ENCODE measurements around the gene GRB7. TPM values are rescaled to one million over a fixed set of nuclear protein-coding genes. Genes with fewer than 3 reads are reported as not detected.

GRB7 gene
- total RNA-seq, 1 experiment from 2014 or later: 98.6 TPM

DNA sequence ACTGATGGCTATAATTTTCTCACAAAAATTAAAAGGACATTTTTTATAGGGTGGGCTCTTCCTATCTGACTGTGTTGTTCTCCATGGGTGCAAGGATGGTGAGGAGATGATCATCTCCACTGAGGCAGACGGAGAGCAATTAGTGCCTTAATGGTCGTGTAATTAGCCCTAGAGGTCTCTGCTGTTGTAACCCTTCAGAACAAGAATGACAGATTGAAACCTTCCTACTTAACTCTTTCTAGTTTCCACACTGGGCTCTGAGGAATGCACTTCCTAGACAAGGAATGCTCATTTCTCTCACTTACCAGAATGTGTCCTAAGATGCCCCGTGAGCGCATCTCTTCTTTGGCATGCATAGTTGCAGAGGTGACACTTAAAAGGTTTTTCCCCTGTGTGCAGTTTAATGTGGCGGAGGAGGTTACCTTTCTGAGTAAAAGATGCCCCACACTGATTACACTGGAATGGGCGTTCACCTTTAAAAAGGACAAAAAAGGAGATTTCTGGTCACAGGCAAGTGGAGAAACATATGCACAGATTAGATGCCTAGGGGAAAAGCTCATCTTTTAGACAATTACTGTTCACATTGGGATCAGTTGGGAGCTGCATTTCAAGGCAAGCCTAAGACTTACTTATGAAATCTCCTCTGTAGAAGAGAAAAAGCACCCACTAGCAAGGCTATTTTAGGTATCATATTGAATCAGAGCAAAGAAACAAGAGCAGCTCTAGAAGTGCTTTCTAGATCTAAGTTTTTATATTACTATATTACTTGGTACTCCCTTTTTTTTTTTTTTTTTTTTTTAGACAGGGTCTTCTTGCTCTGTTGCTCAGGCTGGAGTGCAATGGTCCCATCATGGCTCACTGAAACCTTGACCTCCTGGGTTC lies 53.6 kb downstream of the GRB7 start:
- no peak for DNase-seq
- Histone ChIP-seq H3K9me3 (no peaks in the 10 kb centered on the region), H3K4me1 (no peaks in the 10 kb centered on the region), H3K4me3 (ENCODE audit: low read depth, low read length) (no peak overlapping the region), H3K27me3 (replicated peaks; ENCODE audit: control insufficient read depth, insufficient read depth, low read length) (no peaks in the 10 kb centered on the region), H3K36me3 (ENCODE audit: control insufficient read depth, insufficient read depth, low read length) (no peaks in the 10 kb centered on the region)
- H3K27ac Mint-ChIP-seq (ENCODE audit: unreplicated experiment): no peak overlapping the region
- intact Hi-C loops (cut with micrococcal nuclease; ENCODE audit: unreplicated experiment): no loop called here
- no peaks in the 10 kb centered on the region for H3K4me1 Mint-ChIP-seq (ENCODE audit: low read depth, unreplicated experiment)
- no peak overlapping the region for H3K4me3 Mint-ChIP-seq (ENCODE audit: unreplicated experiment)
- BruUV-seq (replicated peaks): no TSS peak
- H3K27me3 Mint-ChIP-seq (ENCODE audit: insufficient read depth, unreplicated experiment): no peaks in the 10 kb centered on the region
- POLR2A ChIA-PET: no interaction called here
- H3K36me3 Mint-ChIP-seq (ENCODE audit: insufficient read depth, unreplicated experiment): no peaks in the 10 kb centered on the region
- TF ChIP-seq, protein P1, sequence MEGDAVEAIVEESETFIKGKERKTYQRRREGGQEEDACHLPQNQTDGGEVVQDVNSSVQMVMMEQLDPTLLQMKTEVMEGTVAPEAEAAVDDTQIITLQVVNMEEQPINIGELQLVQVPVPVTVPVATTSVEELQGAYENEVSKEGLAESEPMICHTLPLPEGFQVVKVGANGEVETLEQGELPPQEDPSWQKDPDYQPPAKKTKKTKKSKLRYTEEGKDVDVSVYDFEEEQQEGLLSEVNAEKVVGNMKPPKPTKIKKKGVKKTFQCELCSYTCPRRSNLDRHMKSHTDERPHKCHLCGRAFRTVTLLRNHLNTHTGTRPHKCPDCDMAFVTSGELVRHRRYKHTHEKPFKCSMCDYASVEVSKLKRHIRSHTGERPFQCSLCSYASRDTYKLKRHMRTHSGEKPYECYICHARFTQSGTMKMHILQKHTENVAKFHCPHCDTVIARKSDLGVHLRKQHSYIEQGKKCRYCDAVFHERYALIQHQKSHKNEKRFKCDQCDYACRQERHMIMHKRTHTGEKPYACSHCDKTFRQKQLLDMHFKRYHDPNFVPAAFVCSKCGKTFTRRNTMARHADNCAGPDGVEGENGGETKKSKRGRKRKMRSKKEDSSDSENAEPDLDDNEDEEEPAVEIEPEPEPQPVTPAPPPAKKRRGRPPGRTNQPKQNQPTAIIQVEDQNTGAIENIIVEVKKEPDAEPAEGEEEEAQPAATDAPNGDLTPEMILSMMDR (IDR thresholded peaks at IDR 0.05; ENCODE audit: insufficient read depth in 1 of 2, low read depth in 1 of 2, low read length in 1 of 2, severe bottlenecking in 1 of 2, unreplicated experiment in 1 of 2): no peak
- H3K9me3 Mint-ChIP-seq (ENCODE audit: unreplicated experiment): no peaks in the 10 kb centered on the region
- CTCF ChIA-PET: no interaction called here

GRCh38 chr17:39792526-39793221 lies 54.9 kb downstream of the GRB7 start:
- POLR2A ChIA-PET: no interaction called here
- Mint-ChIP-seq H3K4me1 (ENCODE audit: low read depth, unreplicated experiment) (no peaks in the 10 kb centered on the region), H3K4me3 (ENCODE audit: unreplicated experiment) (no peak overlapping the region), H3K36me3 (ENCODE audit: insufficient read depth, unreplicated experiment) (no peaks in the 10 kb centered on the region), H3K27me3 (ENCODE audit: insufficient read depth, unreplicated experiment) (no peaks in the 10 kb centered on the region), H3K27ac (ENCODE audit: unreplicated experiment) (no peak overlapping the region), H3K9me3 (ENCODE audit: unreplicated experiment) (peaks cover 6% of the 10 kb centered on the region)
- no peaks in the 10 kb centered on the region for H3K9me3 ChIP-seq
- no peak overlapping the region for H3K4me3 ChIP-seq (ENCODE audit: low read depth, low read length)
- DNase-seq: no peak
- no TSS peak for BruUV-seq (replicated peaks)
- H3K36me3 ChIP-seq (ENCODE audit: control insufficient read depth, insufficient read depth, low read length): no peaks in the 10 kb centered on the region
- CTCF ChIA-PET: no interaction called here
- TF ChIP-seq, protein P1 (IDR thresholded peaks at IDR 0.05; ENCODE audit: insufficient read depth in 1 of 2, low read depth in 1 of 2, low read length in 1 of 2, severe bottlenecking in 1 of 2, unreplicated experiment in 1 of 2): no peak
- no peaks in the 10 kb centered on the region for H3K4me1 ChIP-seq
- no peaks in the 10 kb centered on the region for H3K27me3 ChIP-seq (replicated peaks; ENCODE audit: control insufficient read depth, insufficient read depth, low read length)
- intact Hi-C loops (cut with micrococcal nuclease; ENCODE audit: unreplicated experiment): no loop called here

DNA sequence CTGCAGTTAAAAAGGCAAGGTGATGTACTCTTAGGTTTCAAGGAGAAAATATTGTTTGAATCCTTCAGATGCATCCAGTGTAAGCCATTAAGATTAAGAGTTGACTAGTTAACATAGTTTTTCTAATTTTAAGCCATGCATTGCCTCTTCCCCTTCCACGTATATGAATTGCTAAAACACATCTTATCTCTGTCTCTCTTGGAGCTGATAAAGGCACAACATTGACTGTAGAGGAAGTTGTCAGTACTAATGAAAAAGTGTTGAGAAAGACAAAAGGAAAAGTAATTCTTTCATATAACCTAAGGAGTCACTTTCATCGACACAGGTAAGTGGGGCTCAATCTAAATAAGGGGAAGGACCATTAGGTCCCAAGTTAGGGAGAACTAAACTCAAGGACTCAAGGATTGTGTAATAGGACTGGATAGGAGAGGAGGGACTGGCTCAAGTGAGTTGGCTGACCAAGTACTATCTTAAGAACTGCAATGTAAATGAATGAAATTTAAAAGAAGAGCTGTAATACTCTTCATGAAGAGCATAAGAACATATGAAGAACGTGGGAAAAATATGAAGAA lies 55.6 kb downstream of the GRB7 start:
- H3K9me3 Mint-ChIP-seq (ENCODE audit: unreplicated experiment): peaks cover 6% of the 10 kb centered on the region
- no peaks in the 10 kb centered on the region for H3K27me3 Mint-ChIP-seq (ENCODE audit: insufficient read depth, unreplicated experiment)
- no peaks in the 10 kb centered on the region for H3K9me3 ChIP-seq
- intact Hi-C loops (cut with micrococcal nuclease; ENCODE audit: unreplicated experiment): no loop called here
- CTCF ChIA-PET: no interaction called here
- POLR2A ChIA-PET: no interaction called here
- no peaks in the 10 kb centered on the region for H3K36me3 ChIP-seq (ENCODE audit: control insufficient read depth, insufficient read depth, low read length)
- no peaks in the 10 kb centered on the region for H3K27me3 ChIP-seq (replicated peaks; ENCODE audit: control insufficient read depth, insufficient read depth, low read length)
- H3K36me3 Mint-ChIP-seq (ENCODE audit: insufficient read depth, unreplicated experiment): no peaks in the 10 kb centered on the region
- no peak overlapping the region for H3K27ac Mint-ChIP-seq (ENCODE audit: unreplicated experiment)
- no peaks in the 10 kb centered on the region for H3K4me1 ChIP-seq
- no peaks in the 10 kb centered on the region for H3K4me1 Mint-ChIP-seq (ENCODE audit: low read depth, unreplicated experiment)
- no peak overlapping the region for H3K4me3 Mint-ChIP-seq (ENCODE audit: unreplicated experiment)
- DNase-seq: no peak
- BruUV-seq (replicated peaks): no TSS peak
- no peak overlapping the region for H3K4me3 ChIP-seq (ENCODE audit: low read depth, low read length)
- TF ChIP-seq, protein P1 (IDR thresholded peaks at IDR 0.05; ENCODE audit: insufficient read depth in 1 of 2, low read depth in 1 of 2, low read length in 1 of 2, severe bottlenecking in 1 of 2, unreplicated experiment in 1 of 2): no peak
